ENCODE results near the gene DNASE1. TPM values are rescaled to one million over a fixed set of nuclear protein-coding genes. Genes with fewer than 3 reads are reported as not detected.
A peak's percentile ranks its signal among the peaks of the same experiment; 100 is the strongest.

Gene DNASE1
- total RNA-seq, 4 donors from 2014 or later = 80.9 to 773 (median 653) TPM

DNA sequence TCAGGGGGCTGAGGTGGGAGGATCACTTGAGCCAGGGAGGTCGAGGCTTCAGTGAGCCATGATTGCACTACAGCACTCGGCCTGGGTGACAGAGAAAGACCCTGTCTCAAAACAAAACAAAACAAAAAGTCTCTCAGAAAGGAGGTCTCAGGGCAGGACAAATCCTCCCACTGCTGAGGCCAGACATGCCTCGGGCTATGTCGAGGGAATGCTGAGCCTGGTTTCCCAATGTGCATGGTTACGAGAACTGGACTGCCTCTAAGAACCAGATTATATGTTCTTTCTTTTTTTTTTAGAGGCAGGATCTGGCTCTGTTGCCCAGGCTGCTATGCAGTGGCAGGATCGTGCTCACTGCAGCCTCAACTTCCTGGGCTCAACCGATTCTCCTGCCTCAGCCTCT is 35.2 kb downstream of the DNASE1 start:
- no peaks in the 10 kb centered on the region for H3K27me3 ChIP-seq
- H3K9me3 ChIP-seq = no peaks in the 10 kb centered on the region
- TF ChIP-seq POLR2A (IDR thresholded peaks at IDR 0.05) = no peak
- TF ChIP-seq, protein P1, sequence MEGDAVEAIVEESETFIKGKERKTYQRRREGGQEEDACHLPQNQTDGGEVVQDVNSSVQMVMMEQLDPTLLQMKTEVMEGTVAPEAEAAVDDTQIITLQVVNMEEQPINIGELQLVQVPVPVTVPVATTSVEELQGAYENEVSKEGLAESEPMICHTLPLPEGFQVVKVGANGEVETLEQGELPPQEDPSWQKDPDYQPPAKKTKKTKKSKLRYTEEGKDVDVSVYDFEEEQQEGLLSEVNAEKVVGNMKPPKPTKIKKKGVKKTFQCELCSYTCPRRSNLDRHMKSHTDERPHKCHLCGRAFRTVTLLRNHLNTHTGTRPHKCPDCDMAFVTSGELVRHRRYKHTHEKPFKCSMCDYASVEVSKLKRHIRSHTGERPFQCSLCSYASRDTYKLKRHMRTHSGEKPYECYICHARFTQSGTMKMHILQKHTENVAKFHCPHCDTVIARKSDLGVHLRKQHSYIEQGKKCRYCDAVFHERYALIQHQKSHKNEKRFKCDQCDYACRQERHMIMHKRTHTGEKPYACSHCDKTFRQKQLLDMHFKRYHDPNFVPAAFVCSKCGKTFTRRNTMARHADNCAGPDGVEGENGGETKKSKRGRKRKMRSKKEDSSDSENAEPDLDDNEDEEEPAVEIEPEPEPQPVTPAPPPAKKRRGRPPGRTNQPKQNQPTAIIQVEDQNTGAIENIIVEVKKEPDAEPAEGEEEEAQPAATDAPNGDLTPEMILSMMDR (IDR thresholded peaks at IDR 0.05) = no peak
- H3K27ac ChIP-seq = no peak overlapping the region
- peaks cover 0 to 28% (median 0%) of the 10 kb centered on the region in 3 donors for H3K36me3 ChIP-seq
- H3K4me3 ChIP-seq = no peak overlapping the region
- peaks cover 0 to 11% (median 0%) of the 10 kb centered on the region in 4 donors for H3K4me1 ChIP-seq
- DNase-seq = no peak

DNA sequence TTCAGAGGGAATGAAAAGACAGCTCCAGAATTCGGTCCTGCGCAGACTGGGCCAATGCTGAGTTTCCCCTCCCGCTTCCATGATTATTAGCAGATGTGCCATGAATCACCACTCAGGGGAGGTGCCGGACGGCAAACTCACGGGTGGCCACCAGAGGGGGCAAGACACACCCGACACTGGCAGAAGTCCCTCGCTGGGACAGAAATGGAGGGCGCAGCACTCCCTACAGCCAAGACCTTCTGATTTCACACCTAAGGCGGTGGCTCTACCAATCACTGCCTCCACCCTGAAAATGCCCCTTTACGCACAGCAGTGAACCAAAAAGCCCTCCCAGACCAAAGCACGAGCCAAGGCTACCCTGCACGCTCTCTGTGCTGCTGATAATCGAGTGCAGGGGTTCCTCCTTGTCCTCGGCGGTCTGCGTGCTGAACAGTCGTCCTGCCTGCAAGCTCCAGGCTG is 36.0 kb downstream of the DNASE1 start:
- Histone ChIP-seq H3K27ac (peak overlapping the region in 1 of 4 donors; percentile 47), H3K9me3 (no peaks in the 10 kb centered on the region), H3K4me1 (peaks cover 0 to 11% (median 0%) of the 10 kb centered on the region in 4 donors), H3K4me3 (peak overlapping the region in 2 of 4 donors; percentile 27 to 38), H3K36me3 (peaks cover 0 to 22% (median 0%) of the 10 kb centered on the region in 3 donors), H3K27me3 (no peaks in the 10 kb centered on the region)
- DNase-seq = peak; percentile 81 to 96 (median 90)
- TF ChIP-seq, protein P1 (IDR thresholded peaks at IDR 0.05) = peak; percentile 86 to 92 (median 90)
- TF ChIP-seq POLR2A (IDR thresholded peaks at IDR 0.05) = no peak

DNA sequence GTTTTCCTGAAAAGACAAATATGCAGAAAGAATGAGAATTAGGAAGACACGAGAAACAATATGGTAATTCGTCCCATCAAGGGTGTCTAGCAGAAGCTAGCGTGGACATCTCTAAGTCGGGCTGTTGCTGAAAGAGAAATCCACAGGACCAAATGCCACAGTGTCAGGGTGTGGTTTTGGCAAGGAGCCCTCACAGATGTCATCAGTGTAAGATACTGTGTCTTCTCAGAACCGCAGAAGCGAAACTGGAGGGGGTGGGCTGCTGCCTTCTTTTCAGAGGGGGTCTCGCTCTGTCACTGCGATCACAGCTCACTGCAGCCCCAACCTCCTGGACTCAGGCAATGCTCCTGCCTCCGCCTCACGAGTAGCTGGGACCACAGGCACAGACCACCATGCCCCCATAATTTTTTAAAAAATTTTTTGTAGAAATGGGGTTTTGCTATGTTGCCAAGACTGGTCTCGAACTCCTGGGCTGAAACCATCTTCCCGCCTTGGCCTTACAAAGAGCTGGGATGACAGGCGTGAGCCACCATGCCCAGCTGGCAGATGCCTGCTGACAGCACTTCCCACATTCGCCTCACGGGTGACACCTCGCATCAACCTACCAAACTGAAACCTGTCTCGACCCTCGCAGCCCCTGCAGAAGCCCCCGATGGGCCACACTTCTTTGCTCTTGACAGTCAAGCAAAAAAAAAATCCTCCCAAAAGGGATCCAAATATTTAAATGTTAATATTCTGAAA is 36.7 kb downstream of the DNASE1 start:
- H3K4me3 ChIP-seq = peak overlapping the region in 1 of 4 donors; percentile 27
- no peaks in the 10 kb centered on the region for H3K27me3 ChIP-seq
- peaks cover 0 to 15% (median 0%) of the 10 kb centered on the region in 3 donors for H3K36me3 ChIP-seq
- TF ChIP-seq, protein P1 (IDR thresholded peaks at IDR 0.05) = no peak
- no peak for TF ChIP-seq POLR2A (IDR thresholded peaks at IDR 0.05)
- no peak for DNase-seq
- H3K9me3 ChIP-seq = no peaks in the 10 kb centered on the region
- peaks cover 0 to 17% (median 0%) of the 10 kb centered on the region in 4 donors for H3K4me1 ChIP-seq
- H3K27ac ChIP-seq = peak overlapping the region in 1 of 4 donors; percentile 47

DNA sequence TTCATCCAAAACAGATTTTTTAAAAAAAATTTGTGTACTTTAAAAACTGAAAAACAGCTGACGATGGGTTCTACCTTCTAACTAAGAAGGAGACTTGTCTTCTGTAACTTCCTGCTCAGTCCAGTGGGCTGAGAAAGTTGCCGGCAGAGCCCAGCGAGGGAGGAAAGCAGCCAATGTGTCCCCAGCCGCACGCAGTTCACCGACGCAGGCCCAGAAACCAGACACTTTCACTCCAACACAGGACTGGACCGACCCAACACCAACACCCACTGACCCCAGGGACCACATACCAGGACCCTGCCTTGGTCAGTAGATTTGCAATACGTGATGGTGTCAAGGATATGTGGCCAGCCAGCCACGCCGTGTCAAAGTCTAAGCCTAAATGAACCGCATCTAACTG is 37.3 kb downstream of the DNASE1 start:
- Histone ChIP-seq H3K4me3 (no peak overlapping the region), H3K4me1 (peaks cover 0 to 23% (median 0%) of the 10 kb centered on the region in 4 donors), H3K27ac (no peak overlapping the region), H3K36me3 (peaks cover 0 to 9% (median 0%) of the 10 kb centered on the region in 3 donors), H3K9me3 (no peaks in the 10 kb centered on the region), H3K27me3 (no peaks in the 10 kb centered on the region)
- TF ChIP-seq, protein P1 (IDR thresholded peaks at IDR 0.05) = no peak
- no peak for TF ChIP-seq POLR2A (IDR thresholded peaks at IDR 0.05)
- no peak for DNase-seq

DNA sequence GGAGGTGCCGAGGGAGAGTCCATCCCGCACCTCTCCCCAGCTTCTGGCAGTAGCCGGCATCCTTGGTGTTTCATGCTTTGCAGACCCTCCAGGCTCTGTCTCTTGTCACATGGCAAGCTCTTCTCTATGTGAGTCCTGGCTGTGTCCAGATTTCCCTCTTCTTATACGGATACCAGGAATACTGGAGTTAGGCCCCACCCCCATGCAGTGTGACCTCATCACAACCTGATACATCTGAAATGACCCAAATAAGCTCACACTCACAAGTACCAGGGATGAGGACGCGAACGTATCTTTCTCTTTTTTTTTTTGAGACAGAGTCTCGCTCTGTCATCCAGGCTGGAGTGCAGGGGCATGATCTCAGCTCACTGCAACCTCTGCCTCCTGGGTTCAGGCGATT is 39.6 kb downstream of the DNASE1 start:
- peaks cover 0 to 23% (median 0%) of the 10 kb centered on the region in 4 donors for H3K4me1 ChIP-seq
- no peak for DNase-seq
- H3K9me3 ChIP-seq = no peaks in the 10 kb centered on the region
- TF ChIP-seq POLR2A (IDR thresholded peaks at IDR 0.05) = no peak
- TF ChIP-seq, protein P1 (IDR thresholded peaks at IDR 0.05) = no peak
- H3K36me3 ChIP-seq = no peaks in the 10 kb centered on the region
- H3K27me3 ChIP-seq = no peaks in the 10 kb centered on the region
- H3K27ac ChIP-seq = no peak overlapping the region
- no peak overlapping the region for H3K4me3 ChIP-seq
